T1000 (cell line): ENCODE measurements around the gene SYCE1.

Experiments
- DNase-seq: peaks from one replicate; lab custom pipeline; 2025; ENCODE audit warnings: mixed read lengths; lab: John Stamatoyannopoulos, UW

Gene SYCE1

GRCh38 chr10:133511907-133512528, 53.4 kb downstream of the SYCE1 start:
- DNase-seq: no peak

- DNase-seq: no peak
Observed at GRCh38 chr10:133511408-133511807, 54.0 kb downstream of the SYCE1 start.

DNA sequence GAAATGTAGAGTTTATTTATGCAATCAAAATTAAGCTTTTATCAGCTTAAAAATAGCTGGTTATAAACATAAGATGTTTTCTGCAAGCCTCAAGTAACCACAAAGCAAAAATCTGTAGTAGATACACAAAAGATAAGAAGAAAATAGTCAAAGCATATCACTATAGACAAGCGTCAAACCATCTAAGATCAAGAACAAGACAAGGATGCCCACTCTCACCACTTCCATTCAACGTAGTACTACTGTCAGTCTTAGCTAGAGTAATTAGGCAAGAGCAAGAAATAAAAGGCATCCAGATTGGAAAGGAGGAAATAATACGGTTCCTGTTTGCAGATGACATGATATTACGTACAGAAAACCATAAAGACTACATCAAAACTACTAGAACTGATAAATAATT, 55.7 kb downstream of the SYCE1 start:
- no peak for DNase-seq
